KMS-11 (cell line): ENCODE measurements around the gene NETO2.

Experiments
- H2AFZ ChIP-seq: fragments of 200-600 bp; sonication (generic); 2 replicates; pipeline ENCODE4 v1.6.1; 2016; ENCODE audit warnings: antibody characterized with exemption, mixed run types, low read depth
- H3K27ac ChIP-seq: fragments of 200-600 bp; sonication (generic); 2 replicates; pipeline ENCODE4 v1.6.1; 2016; ENCODE audit warnings: mild to moderate bottlenecking, mixed run types
- H3K27me3 ChIP-seq: fragments of 200-600 bp; sonication (generic); 2 replicates; pipeline ENCODE4 v1.6.1; 2017; ENCODE audit warnings: mild to moderate bottlenecking, low read depth, mixed run types, moderate library complexity; ENCODE audit not compliant: insufficient read depth
- H3K36me3 ChIP-seq: fragments of 200-600 bp; sonication (generic); 2 replicates; pipeline ENCODE4 v1.6.1; 2017; ENCODE audit warnings: mild to moderate bottlenecking, mixed run types; ENCODE audit not compliant: insufficient read depth
- H3K4me1 ChIP-seq: fragments of 200-600 bp; sonication (generic); 2 replicates; pipeline ENCODE4 v1.6.1; 2016; ENCODE audit warnings: mild to moderate bottlenecking, low read depth, mixed run types; ENCODE audit not compliant: poor library complexity, severe bottlenecking
- H3K4me2 ChIP-seq: fragments of 200-600 bp; sonication (generic); 2 replicates; pipeline ENCODE4 v1.7.0; 2016; ENCODE audit warnings: mild to moderate bottlenecking, mixed run types
- H3K4me3 ChIP-seq: fragments of 200-600 bp; sonication (generic); IDR thresholded peaks from 2 replicates; pipeline ENCODE4 v1.6.1; 2017; ENCODE audit warnings: low read depth, low read length, mixed read lengths; ENCODE audit not compliant: insufficient read depth
- H3K79me2 ChIP-seq: fragments of 200-600 bp; sonication (generic); 2 replicates; pipeline ENCODE4 v1.6.1; 2016; ENCODE audit warnings: low read depth, mixed run types; ENCODE audit not compliant: insufficient read depth
- H3K9ac ChIP-seq: fragments of 200-600 bp; sonication (generic); 2 replicates; pipeline ENCODE4 v1.6.1; 2016; ENCODE audit warnings: mild to moderate bottlenecking, mixed run types
- H4K20me1 ChIP-seq: fragments of 200-600 bp; sonication (generic); 2 replicates; pipeline ENCODE4 v1.6.1; 2016; ENCODE audit warnings: mild to moderate bottlenecking, mixed run types; ENCODE audit not compliant: insufficient read depth
- CTCF ChIP-seq: fragments of 200-600 bp; sonication (generic); conservative IDR thresholded peaks from 2 replicates; pipeline ENCODE4 v1.6.1; 2017; ENCODE audit warnings: low read depth, mild to moderate bottlenecking, antibody characterized with exemption, low read length, moderate library complexity, mixed read lengths

NETO2 gene

GRCh38 chr16:47175152-47175551 is 31.4 kb upstream of the NETO2 start:
- Histone ChIP-seq H3K79me2 (no peaks in the 10 kb centered on the region), H3K27ac (no peak overlapping the region), H3K27me3 (no peaks in the 10 kb centered on the region), H3K4me3 (no peak overlapping the region), H3K9ac (no peak overlapping the region), H4K20me1 (no peaks in the 10 kb centered on the region), H2AFZ (no peak overlapping the region), H3K4me2 (no peak overlapping the region), H3K4me1 (no peaks in the 10 kb centered on the region), H3K36me3 (no peaks in the 10 kb centered on the region)
- TF ChIP-seq CTCF, result no peak

GRCh38 chr16:47162670-47163420 is 19.1 kb upstream of the NETO2 start:
- H3K4me1 ChIP-seq, result no peaks in the 10 kb centered on the region
- no peak overlapping the region for H2AFZ ChIP-seq
- H3K4me3 ChIP-seq, result no peak overlapping the region
- H3K27me3 ChIP-seq, result no peaks in the 10 kb centered on the region
- H3K36me3 ChIP-seq, result peaks cover 5% of the 10 kb centered on the region; the same call in 1 of the 2 replicates
- H3K4me2 ChIP-seq, result no peak overlapping the region
- H3K9ac ChIP-seq, result no peak overlapping the region
- no peaks in the 10 kb centered on the region for H3K79me2 ChIP-seq
- no peak for TF ChIP-seq CTCF
- no peaks in the 10 kb centered on the region for H4K20me1 ChIP-seq
- H3K27ac ChIP-seq, result no peak overlapping the region

- no peak overlapping the region for H3K4me2 ChIP-seq
- H3K79me2 ChIP-seq, result no peaks in the 10 kb centered on the region
- no peaks in the 10 kb centered on the region for H4K20me1 ChIP-seq
- H3K27ac ChIP-seq, result no peak overlapping the region
- no peaks in the 10 kb centered on the region for H3K27me3 ChIP-seq
- TF ChIP-seq CTCF, result no peak
- no peaks in the 10 kb centered on the region for H3K4me1 ChIP-seq
- no peak overlapping the region for H3K9ac ChIP-seq
- H2AFZ ChIP-seq, result no peak overlapping the region
- H3K36me3 ChIP-seq, result peaks cover 5% of the 10 kb centered on the region; the same call in 1 of the 2 replicates
- no peak overlapping the region for H3K4me3 ChIP-seq
These were observed 17.7 kb upstream of the NETO2 start for GRCh38 chr16:47161464-47161863.

- no peak for TF ChIP-seq CTCF
These were observed 16.7 kb upstream of the NETO2 start for GRCh38 chr16:47160422-47160821.

More at GRCh38 chr16:47160422-47160821, 16.7 kb upstream of the NETO2 start:
- H3K4me3 ChIP-seq, result no peak overlapping the region
- no peaks in the 10 kb centered on the region for H4K20me1 ChIP-seq
- H3K4me2 ChIP-seq, result no peak overlapping the region
- H3K27ac ChIP-seq, result no peak overlapping the region
- no peaks in the 10 kb centered on the region for H3K79me2 ChIP-seq
- H3K9ac ChIP-seq, result no peak overlapping the region
- H2AFZ ChIP-seq, result no peak overlapping the region
- peaks cover 5% of the 10 kb centered on the region; the same call in 1 of the 2 replicates for H3K36me3 ChIP-seq
- H3K4me1 ChIP-seq, result no peaks in the 10 kb centered on the region
- H3K27me3 ChIP-seq, result no peaks in the 10 kb centered on the region
